Stimulated activated CD8-positive, alpha-beta memory T cell treated with anti-CD3 and anti-CD28 coated beads, Interleukin-15, amount 100 ng/mL, for 1 hour (primary cell): ENCODE data around the gene SART3.
"Not testable (repeated sequence)": the region's sequence is repeated elsewhere in the genome, so short reads cannot be mapped to it uniquely, and the experiment has no call there.

Source experiments
- DNase-seq: peaks from one replicate; pipeline ENCODE4 v3.0.0-alpha.2; 2020; ENCODE audit warnings: low read depth

SART3 gene

DNA sequence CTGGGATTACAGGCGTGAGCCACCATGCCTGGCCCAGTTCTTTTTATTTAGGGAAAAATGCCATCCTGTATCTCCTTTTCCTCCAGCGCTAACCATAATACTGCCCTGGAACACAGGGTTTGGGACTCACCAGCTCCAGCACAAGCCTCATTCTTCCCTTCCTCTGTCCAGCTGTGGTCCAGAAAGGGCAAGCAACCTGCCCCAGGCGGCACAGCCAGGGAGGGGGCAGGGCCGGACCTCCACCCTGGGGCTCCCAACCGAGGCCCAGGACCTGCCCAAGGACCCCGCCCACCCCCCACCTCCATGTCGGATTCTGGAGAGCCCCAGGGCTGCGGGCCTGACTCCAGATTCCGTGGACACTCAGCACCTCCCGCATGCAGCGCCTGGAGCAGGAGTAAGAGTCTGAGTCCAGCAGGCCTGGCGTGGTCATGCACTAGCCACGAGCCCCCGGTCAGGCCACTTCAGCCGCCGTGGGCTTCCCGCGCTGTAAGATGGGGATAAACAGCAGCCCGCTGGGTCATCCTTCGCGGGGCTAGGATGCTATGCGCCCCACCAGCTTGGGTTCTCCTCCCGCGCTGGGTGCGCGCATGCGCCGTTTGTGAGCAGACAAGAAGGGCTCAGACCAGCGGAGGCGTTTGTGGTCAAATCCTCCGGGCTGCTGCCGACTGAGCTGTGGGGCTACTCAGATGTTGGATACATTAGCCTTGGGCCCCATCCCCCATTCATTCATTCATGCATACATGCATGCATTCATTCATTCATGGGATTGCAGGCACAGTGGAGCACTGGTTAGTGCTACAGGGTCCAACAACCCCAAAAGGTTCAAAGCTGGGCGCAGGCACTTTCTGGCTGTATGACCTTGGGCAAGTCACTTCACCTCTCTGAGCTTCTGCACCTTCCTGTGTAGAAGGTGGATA is 20.6 kb upstream of the SART3 start:
- DNase-seq: no peak

DNA sequence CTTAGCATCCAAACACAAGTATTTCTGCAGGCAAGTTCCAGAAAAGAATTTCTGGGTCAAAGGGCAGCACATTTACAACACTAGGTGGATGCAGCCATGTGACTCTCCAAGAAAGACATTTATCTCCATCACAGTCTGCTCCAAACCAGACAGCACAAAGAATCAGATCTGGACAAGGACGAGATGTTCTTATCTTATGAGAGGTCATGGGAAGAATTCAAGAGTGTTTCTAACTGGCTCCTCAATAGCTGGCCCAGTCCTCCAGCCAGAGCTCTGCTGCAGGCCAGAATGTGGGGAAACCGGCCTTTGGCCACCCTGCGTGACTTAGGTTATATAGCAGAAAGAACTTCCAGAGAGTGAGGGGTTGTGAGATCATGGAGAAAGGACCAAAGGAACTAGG is 19.6 kb upstream of the SART3 start:
- DNase-seq: no peak

- DNase-seq: no peak
Measured at GRCh38 chr12:108578813-108579212, 17.8 kb upstream of the SART3 start.

DNA sequence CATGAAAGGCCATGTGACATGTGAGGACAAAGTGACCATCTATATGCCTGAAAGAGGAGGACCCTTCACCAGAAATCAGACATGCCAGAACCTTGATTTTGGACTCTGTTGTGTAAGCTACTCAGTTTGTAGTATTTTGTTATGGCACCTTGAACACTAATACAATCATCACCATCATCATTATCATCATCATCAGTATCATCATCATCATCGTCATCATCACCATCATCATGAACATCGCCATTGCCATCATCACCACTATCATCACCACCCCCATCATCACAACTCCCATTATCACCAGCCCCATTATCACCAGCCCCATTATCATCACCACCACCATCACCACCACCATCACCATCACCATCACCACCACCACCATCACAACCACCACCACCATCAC is 17.3 kb upstream of the SART3 start:
- DNase-seq: no peak

DNA sequence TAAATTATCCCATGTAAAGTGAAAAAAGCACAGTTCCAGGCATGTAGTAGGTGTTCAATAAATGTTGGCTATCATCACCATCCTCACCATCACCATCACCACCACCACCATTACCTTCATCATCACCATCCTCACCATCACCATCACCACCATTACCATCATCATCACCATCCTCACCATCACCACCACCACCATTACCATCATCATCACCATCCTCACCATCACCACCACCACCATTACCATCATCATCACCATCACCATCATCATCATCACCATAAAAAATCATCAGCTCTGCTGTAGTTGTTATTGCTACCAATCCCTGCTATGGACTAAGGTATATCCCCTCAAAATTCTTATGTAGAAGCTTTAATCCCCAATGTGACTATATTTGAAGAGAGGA is 16.5 kb upstream of the SART3 start:
- DNase-seq: no peak

DNA sequence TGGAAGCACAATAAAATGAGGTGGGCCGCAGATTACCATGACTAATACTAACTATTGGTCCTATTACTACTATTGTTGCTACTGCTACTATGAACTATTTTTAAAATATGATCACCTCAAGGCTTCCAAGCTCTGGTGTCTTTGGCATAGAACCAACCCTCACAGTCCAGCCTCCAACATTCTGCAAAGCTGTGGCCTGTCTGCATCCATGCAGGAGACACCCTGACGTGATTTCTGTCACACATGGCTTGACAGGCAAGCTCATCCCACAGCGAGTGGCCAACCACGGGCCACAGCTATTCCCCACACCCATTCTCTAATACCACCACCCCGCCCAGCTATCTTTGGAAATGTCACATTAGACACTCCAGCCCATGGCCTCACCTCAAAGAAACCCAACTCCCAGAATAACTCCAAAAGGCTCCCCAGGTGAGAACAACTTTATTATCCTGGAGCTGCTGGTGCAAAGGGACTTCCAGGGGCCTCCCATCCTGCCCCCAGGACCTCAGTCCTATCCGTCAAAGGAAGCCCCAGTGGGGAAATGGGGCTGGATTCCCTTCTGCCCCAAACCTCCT is 15.8 kb upstream of the SART3 start:
- DNase-seq: no peak

DNA sequence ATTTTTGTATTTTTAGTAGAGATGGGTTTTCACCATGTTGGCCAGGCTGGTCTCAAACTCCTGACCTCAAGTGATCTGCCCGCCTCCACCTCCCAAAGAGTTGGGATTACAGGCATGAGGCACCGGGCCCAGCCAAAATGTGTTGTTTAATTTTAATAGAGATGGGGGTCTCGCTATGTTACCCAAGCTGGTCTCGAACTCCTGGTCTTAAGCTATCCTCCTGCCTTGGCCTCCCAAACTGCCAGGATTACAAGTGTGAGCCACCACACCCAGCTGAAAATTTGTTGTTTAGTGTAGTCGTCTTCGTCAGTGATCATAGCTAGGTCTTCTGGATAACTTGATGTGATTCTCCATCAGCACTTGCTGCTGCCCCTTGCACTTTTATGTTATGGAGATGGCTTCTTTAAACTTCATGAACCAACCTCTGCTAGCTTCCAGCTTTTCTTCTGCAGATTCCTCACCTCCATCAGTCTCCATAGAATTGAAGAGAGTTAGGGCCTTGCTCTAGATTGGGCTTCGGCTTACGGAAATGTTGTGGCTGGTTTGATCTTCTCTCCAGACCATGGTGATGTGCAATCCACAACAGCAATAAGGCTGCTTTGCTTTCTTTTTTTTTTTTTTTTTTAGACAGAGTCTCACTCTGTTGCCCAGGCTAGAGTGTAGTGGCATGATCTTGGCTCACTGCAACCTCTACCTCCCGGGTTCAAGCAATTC is 14.4 kb upstream of the SART3 start:
- DNase-seq: no peak

DNA sequence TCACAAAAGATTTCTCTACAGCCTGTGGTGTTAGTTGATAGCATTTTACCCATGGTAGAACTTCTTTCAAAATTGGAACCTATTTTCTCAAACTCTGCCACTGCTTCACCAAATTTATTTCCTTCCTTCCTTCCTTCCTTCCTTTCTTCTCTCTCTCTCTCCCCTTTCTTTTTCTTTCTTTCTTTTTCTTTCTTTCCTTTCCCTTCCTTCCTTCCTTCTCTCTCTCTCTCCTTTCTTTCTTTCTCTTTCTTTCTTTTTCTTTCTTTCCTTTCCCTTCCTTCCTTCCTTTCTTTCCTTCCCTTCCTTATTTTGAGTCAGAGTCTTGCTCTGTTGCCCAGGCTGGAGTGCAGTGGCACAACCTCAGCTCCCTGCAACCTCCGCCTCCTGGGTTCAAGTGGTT is 13.3 kb upstream of the SART3 start:
- not testable (repeated sequence) for DNase-seq

DNA sequence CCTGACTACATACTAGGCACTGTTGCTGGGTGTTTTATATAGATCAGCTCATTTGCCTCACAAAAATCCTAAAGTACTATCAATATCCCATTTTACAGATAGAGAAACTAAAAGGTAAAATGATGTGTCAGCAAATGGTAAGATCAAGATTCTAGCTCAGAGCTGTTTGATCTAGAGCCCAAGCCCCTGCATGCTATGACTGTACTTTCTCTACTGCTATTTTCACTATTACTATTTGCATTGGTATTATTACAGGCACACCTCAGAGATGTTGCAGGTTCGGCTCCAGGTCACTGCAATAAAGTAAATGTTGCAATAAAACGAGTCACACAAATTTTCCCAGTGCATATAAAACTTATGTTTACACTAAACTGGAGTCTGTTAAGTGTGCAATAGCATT is 12.3 kb upstream of the SART3 start:
- DNase-seq: no peak

- DNase-seq: no peak
Measured at GRCh38 chr12:108572166-108572790, 11.3 kb upstream of the SART3 start.

DNA sequence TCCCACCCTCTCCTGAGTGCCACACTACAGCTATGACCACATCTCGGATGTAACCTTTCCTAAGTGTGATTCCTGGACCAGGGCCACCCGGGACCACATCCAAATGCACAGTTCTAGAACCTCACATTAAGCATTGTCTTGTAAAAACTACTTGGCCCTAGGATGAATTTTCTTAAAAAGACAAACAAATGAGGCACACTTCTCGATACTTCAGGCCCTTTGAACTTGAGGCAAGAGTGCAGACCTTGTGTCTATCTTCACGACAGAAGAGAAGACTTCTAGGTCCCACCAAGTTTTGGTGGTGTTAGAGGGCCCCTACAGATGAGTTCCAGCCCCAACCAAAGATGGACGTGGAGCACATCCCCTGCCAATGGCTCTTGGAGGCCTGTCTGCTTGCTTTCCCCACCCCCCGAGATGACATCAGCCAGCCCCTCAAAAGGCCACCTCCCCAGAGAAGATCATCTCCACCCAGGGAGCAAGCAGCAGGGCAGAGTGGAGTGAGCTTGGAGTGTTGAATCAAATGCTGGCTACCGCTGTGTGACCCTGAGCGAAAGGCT is 10.7 kb upstream of the SART3 start:
- no peak for DNase-seq

- no peak for DNase-seq
Measured at GRCh38 chr12:108570743-108571608, 10.0 kb upstream of the SART3 start.

DNA sequence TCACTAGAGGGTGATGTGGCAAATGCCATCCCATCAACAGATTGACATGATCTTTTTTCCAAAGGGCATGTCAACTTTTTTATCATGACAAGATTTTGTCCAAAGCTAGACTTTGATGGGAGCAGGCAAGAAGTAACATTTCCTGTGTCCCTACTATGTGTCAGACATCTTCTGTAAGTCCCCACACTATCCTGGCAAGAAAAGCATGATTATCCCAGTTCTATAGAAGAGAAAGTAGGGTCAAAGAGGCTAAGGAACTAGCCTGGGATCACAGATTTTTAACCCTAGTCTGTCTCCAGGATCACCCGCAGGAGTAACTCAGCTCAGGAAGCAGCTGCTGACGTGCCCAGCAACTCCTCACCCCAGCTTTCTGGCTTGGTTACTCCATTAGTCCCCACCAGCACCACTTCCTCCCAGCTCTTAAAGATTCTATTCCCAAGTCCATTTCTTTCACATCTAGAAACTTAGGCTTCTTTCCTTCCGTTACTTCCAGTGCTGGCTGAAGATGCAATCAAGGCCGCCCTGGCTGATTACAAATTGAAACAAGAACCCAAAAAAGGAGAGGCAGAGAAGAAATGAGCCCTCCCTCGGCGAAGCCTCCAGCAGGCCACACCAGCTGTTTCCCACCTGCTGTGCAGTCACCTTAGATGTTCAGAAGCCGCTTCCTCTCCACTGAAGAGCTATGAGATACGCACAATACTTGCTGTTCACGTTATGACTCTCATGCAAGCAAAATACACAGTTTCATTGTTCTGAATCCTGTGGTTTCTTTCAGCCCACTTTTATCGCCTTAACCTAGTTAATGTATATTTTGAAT is 7.6 kb upstream of the SART3 start:
- no peak for DNase-seq

DNA sequence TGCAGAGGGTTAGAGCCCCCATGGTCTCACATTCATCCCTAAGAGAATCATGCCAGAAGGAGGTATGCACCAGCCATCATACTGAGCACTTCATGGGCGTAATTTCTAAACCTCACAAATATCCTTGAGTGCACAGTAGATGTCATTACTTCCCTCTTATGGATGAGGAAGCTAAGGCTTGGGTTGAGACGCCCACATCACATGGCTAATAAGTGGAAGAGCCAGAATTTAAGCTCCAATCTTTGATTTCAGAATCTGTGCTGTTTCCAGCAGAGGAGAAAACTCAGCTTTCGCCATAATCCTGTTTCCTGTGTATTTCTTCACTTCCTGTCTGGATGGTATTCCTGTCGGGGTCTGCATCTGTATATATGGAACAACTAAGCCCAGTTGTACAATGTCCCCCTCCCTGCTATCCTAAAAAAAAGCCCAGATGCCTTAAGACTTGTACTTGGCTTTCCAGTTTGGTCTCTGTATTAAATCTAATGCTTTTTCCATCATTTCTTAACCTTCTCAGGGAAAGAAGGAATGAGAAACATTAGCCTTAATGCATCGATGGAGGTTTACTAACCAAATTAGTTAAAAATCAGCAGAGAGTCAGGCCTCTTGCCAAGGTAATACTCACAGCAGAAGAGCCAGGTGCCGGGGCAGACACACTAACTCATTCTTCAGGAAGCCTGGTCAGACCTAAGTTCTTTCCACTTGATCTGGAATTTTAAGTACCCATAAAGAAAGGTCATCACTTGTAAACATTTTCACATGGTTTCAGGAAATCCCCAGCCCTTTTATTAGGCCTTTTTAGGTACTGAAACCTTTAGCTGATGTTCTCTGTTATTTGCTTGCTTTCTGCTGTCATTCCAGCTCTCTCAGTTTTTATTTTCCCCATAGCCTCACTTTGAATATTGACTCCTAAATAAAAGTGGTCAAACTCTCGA is 6.7 kb upstream of the SART3 start:
- DNase-seq: no peak

DNA sequence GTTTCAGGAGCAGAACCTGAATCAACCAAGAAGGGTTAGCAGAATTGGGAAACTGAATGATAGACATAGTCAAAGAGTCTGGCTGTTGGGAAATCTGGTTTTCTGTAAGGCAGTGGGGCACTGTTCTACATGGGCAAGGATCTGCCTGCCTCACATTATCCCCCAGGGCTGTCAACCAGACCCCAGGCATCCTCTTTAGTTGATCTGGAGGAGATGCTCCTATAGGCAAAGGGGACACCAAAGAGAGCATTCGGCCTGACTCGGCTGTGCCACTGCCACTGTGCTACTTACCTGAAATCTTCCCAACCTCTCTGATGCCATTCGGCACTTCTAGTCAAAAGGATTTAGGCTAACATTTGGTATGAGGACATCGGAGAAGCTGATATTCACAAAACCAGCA is 5.5 kb upstream of the SART3 start:
- DNase-seq: no peak

- DNase-seq: peak; percentile 35
Measured at GRCh38 chr12:108565976-108566375, 5.0 kb upstream of the SART3 start.

- DNase-seq: no peak
Measured at GRCh38 chr12:108565146-108565545, 4.2 kb upstream of the SART3 start.

- DNase-seq: no peak
Measured at GRCh38 chr12:108564724-108565123, 3.8 kb upstream of the SART3 start.

DNA sequence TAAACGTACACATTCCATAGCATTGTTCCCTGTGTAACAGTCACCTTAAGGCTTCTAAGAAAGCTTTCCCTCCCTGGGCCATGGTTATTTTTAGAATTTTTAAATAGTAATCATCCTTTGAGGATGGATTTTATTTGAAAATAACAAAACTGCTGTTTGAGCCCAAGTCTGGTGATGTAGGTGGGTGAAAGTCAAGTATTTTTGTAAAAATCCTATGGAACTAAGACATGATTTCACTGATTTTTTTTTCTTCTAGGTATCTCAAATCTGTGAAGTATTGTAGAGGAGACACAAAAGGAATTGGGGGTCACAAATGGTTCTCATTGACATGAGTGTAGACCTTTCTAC is 2.8 kb upstream of the SART3 start:
- DNase-seq: no peak
